BLaER1 (cell line): Measurements from ENCODE around the gene DRC7.
"Not testable (repeated sequence)": the region's sequence is repeated elsewhere in the genome, so short reads cannot be mapped to it uniquely, and the experiment has no call there.

ENCODE experiments used
- H3K27ac ChIP-seq: shearing (Covaris generic); formaldehyde crosslinking; 2 replicates; pipeline ENCODE4 v1.8.1; 2022
- H3K27me3 ChIP-seq: shearing (Covaris generic); formaldehyde crosslinking; 2 replicates; pipeline ENCODE4 v1.8.1; 2022
- H3K36me3 ChIP-seq: shearing (Covaris generic); formaldehyde crosslinking; 2 replicates; pipeline ENCODE4 v1.8.1; 2022
- H3K4me1 ChIP-seq: shearing (Covaris generic); formaldehyde crosslinking; 2 replicates; pipeline ENCODE4 v1.8.1; 2022
- H3K4me2 ChIP-seq: shearing (Covaris generic); formaldehyde crosslinking; 2 replicates; pipeline ENCODE4 v1.8.1; 2022
- H3K4me3 ChIP-seq: shearing (Covaris generic); formaldehyde crosslinking; 2 replicates; pipeline ENCODE4 v1.8.1; 2022
- H3K9ac ChIP-seq: shearing (Covaris generic); formaldehyde crosslinking; 2 replicates; pipeline ENCODE4 v1.8.1; 2022
- H3K9me3 ChIP-seq: shearing (Covaris generic); formaldehyde crosslinking; 2 replicates; pipeline ENCODE4 v1.8.1; 2022
- H4K20me1 ChIP-seq: shearing (Covaris generic); formaldehyde crosslinking; 2 replicates; pipeline ENCODE4 v1.8.1; 2022
- Cebpa-rat ChIP-seq: shearing (Covaris generic); IDR thresholded peaks from 2 replicates; pipeline ENCODE4 v1.8.1; 2022

Gene DRC7

DNA sequence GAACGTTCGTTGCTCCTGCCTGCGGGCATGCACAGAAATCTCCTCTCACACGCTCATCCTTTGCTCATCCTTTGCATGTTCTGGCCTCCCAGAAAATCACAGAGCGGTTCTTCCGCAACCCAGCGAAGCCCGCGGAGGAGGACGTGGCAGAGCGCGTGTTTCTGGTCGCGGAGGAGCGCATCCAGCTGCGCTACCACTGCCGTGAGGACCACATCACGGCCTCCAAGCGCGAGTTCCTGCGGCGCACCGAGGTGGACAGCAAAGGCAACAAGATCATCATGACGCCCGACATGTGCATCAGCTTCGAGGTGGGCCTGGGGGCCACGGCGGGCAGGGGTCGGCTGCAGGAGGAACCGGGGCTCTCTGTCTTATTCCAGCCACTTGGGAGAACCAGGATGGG is 31.4 kb downstream of the DRC7 start:
- no peaks in the 10 kb centered on the region for H3K27me3 ChIP-seq
- H3K36me3 ChIP-seq, result no peaks in the 10 kb centered on the region
- H3K27ac ChIP-seq, result no peak overlapping the region
- H3K9ac ChIP-seq, result no peak overlapping the region
- H4K20me1 ChIP-seq, result no peaks in the 10 kb centered on the region
- no peaks in the 10 kb centered on the region for H3K9me3 ChIP-seq
- no peak overlapping the region for H3K4me2 ChIP-seq
- no peak overlapping the region for H3K4me3 ChIP-seq
- peaks cover 15% of the 10 kb centered on the region for H3K4me1 ChIP-seq
- no peak for TF ChIP-seq Cebpa-rat

DNA sequence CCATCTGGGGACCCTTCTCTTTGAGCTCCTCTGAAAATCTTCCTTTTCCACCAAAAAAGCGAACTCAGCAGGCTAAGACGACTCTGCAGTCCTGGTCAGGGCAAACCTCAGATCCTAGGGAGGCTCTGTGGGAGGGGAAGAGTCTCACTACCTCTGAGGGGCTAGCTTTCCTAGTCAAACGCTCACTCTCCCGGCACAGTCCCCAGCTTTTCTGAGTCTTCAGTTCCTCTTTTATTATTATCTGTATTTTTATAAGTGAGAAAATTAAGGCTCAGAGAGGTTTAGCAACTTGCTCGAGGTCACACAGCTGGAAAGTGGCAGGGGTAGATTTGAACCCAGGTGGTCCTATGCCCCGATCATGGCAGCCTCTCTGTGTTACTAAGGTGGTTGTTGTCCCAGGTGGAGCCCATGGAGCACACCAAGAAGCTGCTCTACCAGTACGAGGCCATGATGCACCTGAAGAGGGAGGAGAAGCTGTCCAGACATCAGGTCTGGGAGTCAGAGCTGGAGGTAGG is 31.9 kb downstream of the DRC7 start:
- Histone ChIP-seq H3K27ac (no peak overlapping the region), H3K4me1 (peaks cover 10% of the 10 kb centered on the region), H3K9ac (no peak overlapping the region), H3K4me3 (no peak overlapping the region), H3K27me3 (no peaks in the 10 kb centered on the region), H3K36me3 (no peaks in the 10 kb centered on the region), H3K9me3 (no peaks in the 10 kb centered on the region), H3K4me2 (no peak overlapping the region), H4K20me1 (no peaks in the 10 kb centered on the region)
- TF ChIP-seq Cebpa-rat, result no peak

- no peaks in the 10 kb centered on the region for H3K27me3 ChIP-seq
- no peak overlapping the region for H3K4me2 ChIP-seq
- H3K36me3 ChIP-seq, result no peaks in the 10 kb centered on the region
- no peaks in the 10 kb centered on the region for H4K20me1 ChIP-seq
- H3K4me1 ChIP-seq, result no peaks in the 10 kb centered on the region
- H3K9ac ChIP-seq, result no peak overlapping the region
- no peak for TF ChIP-seq Cebpa-rat
- no peak overlapping the region for H3K27ac ChIP-seq
- no peak overlapping the region for H3K4me3 ChIP-seq
- peaks cover 3% of the 10 kb centered on the region; the same call in 1 of the 2 replicates for H3K9me3 ChIP-seq
These were observed 33.0 kb downstream of the DRC7 start for GRCh38 chr16:57727610-57728009.

GRCh38 chr16:57728336-57729181 is 34.0 kb downstream of the DRC7 start:
- no peak overlapping the region for H3K4me3 ChIP-seq
- H3K9ac ChIP-seq, result no peak overlapping the region
- H3K4me2 ChIP-seq, result no peak overlapping the region
- no peak overlapping the region for H3K27ac ChIP-seq
- no peak for TF ChIP-seq Cebpa-rat
- peaks cover 11% of the 10 kb centered on the region; the same call in 1 of the 2 replicates for H3K9me3 ChIP-seq
- no peaks in the 10 kb centered on the region for H3K4me1 ChIP-seq
- H3K36me3 ChIP-seq, result no peaks in the 10 kb centered on the region
- no peaks in the 10 kb centered on the region for H3K27me3 ChIP-seq
- no peaks in the 10 kb centered on the region for H4K20me1 ChIP-seq

- Histone ChIP-seq H3K4me2 (no peak overlapping the region), H3K4me3 (no peak overlapping the region), H3K27me3 (no peaks in the 10 kb centered on the region), H3K36me3 (no peaks in the 10 kb centered on the region), H4K20me1 (no peaks in the 10 kb centered on the region), H3K9me3 (peaks cover 11% of the 10 kb centered on the region; the same call in 1 of the 2 replicates), H3K9ac (no peak overlapping the region), H3K4me1 (peaks cover 4% of the 10 kb centered on the region), H3K27ac (no peak overlapping the region)
- no peak for TF ChIP-seq Cebpa-rat
These were observed 34.5 kb downstream of the DRC7 start for GRCh38 chr16:57729182-57729484.

- not testable (repeated sequence) for H3K27me3 ChIP-seq, H3K36me3 ChIP-seq, H3K27ac ChIP-seq, H3K4me3 ChIP-seq, H4K20me1 ChIP-seq, H3K4me2 ChIP-seq, H3K9ac ChIP-seq
- Histone ChIP-seq H3K4me1 (peaks cover 10% of the 10 kb centered on the region), H3K9me3 (peaks cover 11% of the 10 kb centered on the region; the same call in 1 of the 2 replicates)
These were observed 35.2 kb downstream of the DRC7 start for GRCh38 chr16:57729852-57730251.

DNA sequence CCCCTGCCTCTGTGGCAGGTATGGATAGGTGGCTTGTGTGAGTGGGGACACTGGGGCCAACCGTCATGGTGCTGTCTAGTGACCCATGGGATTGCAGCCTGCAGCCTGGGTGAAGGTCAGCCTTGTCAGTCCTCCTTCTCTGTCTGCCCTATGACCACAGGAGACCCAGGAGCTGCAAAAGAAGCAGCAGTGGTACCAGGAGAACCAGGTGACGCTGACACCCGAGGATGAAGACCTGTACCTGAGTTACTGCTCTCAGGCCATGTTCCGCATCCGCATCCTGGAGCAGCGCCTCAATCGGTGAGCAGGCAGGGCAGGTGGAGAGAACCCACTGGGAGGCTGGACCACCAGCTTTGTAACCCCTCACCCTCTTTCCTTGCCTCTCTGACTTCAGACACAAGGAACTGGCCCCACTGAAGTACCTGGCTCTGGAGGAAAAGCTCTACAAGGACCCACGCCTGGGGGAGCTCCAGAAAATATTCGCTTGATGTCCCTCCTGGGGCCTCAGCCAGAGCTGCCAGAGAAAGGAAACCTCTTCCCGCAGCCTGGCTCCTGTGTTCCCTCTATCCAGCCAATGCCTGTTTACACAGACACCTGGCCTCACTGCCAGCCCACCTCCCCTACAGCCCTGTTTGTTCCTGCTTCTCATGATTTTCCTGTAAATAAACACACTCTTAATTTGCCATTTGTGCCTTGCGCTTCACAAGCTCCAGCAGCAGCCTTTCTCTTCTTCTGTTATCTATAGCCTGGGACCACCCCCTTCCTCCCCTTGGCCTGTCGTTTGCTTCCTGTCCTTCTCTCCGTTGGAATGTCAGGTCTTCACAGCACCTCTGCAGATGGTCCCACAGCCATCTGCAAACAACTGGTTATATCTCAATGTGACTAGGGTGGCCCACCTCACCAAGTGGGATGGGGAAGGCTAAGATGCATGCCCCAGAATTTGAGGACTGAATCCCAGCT is 36.4 kb downstream of the DRC7 start:
- Histone ChIP-seq H3K9me3 (peaks cover 11% of the 10 kb centered on the region; the same call in 1 of the 2 replicates), H3K4me1 (peaks cover 10% of the 10 kb centered on the region), H4K20me1 (no peaks in the 10 kb centered on the region), H3K9ac (no peak overlapping the region), H3K4me3 (no peak overlapping the region), H3K4me2 (no peak overlapping the region), H3K36me3 (no peaks in the 10 kb centered on the region), H3K27me3 (no peaks in the 10 kb centered on the region), H3K27ac (no peak overlapping the region)
- TF ChIP-seq Cebpa-rat, result no peak

- Histone ChIP-seq H3K9me3 (peaks cover 11% of the 10 kb centered on the region; the same call in 1 of the 2 replicates), H4K20me1 (no peaks in the 10 kb centered on the region), H3K4me3 (no peak overlapping the region), H3K4me2 (no peak overlapping the region), H3K27me3 (no peaks in the 10 kb centered on the region), H3K4me1 (peaks cover 19% of the 10 kb centered on the region), H3K27ac (no peak overlapping the region), H3K9ac (no peak overlapping the region), H3K36me3 (peaks cover 1% of the 10 kb centered on the region; the same call in 1 of the 2 replicates)
- no peak for TF ChIP-seq Cebpa-rat
These were observed 37.4 kb downstream of the DRC7 start for GRCh38 chr16:57732037-57732436.

DNA sequence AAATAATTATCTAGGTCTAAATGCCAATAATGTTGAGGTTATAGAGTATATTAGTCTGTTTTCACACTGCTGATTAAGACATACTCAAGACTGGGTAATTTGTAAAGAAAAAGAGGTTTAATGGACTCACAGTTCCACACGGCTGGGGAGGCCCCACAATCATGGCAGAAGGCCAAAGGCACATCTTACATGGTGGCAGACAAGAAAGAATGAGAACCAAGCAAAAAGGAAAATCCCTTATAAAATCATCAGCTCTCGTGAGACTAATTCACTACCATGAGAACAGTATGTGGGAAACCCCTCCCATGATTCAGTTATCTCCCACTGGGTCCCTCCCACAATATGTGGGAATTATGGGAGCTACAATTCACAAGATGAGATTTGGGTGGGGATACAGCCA is 38.1 kb downstream of the DRC7 start:
- no peak overlapping the region for H3K4me2 ChIP-seq
- no peaks in the 10 kb centered on the region for H4K20me1 ChIP-seq
- no peak overlapping the region for H3K27ac ChIP-seq
- TF ChIP-seq Cebpa-rat, result no peak
- no peak overlapping the region for H3K4me3 ChIP-seq
- H3K9me3 ChIP-seq, result peaks cover 11% of the 10 kb centered on the region; the same call in 1 of the 2 replicates
- H3K4me1 ChIP-seq, result peaks cover 26% of the 10 kb centered on the region
- H3K36me3 ChIP-seq, result peaks cover 8% of the 10 kb centered on the region
- H3K27me3 ChIP-seq, result no peaks in the 10 kb centered on the region
- no peak overlapping the region for H3K9ac ChIP-seq
